Kidney tubule cell (primary cell): ENCODE measurements around the gene MT1B.
"Not testable (repeated sequence)": the region's sequence is repeated elsewhere in the genome, so short reads cannot be mapped to it uniquely, and the experiment has no call there.

ENCODE experiments used
- DNase-seq: peaks from one replicate; pipeline ENCODE4 v3.0.0-alpha.2; 2018; ENCODE audit warnings: low spot score

Gene MT1B

DNA sequence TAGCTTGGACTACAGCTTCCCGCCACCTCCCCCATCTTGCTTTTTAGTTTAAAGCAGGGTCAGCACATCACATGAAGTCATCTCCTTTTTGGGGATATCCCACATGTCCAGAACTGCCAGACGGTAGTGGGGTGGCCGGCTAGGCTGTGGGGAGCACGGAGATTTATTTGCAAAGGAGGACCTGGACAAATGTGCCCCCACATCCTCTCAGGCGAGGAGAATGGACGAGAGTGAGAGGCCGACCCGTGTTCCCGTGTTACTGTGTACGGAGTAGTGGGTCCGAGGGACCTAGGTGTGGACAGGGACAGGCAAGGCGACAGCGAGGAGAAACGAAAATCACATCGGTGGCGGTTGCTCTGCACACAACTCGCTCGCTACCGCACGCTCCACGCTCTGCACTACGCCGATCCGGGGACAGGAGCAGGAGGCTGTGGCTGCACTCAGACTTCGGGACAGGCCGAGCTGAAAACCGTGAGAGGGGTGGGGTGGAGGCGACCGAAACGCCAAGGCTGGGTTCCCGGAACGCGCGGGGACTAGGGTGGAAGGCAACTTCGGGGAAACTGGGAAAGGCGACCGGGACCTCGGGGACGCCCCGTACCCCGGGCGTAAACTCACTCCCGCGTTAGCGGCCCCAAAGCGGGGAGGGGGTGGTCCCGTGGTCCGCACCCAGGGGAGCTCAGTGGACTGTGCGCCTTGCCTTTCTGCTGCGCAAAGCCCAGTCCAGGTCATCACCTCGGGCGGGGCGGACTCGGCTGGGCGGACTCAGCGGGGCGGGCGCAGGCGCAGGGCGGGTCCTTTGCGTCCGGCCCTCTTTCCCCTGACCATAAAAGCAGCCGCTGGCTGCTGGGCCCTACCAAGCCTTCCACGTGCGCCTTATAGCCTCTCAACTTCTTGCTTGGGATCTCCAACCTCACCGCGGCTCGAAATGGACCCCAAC is 13.6 kb upstream of the MT1B start, which contains the start of gene MT1A:
Gene MT1A (plus strand): TSS at position 853 of the 937 bp plus-strand sequence. CDS start 73 bp downstream, at position 926.
- DNase-seq = peak; percentile 46

DNA sequence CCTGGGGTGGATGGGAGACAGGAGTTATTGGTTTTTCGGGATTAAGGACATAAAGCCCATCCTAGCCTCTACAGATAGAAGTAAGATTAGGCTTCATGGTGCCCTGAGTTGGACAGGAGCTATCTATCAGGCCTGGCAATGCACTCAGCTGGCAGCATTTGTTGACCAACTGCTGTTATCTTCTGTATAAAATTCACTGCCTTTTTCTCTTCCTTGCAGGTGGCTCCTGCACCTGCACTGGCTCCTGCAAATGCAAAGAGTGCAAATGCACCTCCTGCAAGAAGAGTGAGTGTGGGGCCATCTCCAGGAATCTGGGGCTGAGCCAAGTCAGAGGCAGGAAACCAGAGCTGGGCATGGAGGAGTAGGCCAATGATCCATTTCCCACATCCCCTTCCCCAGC is 12.6 kb upstream of the MT1B start:
- DNase-seq = no peak

DNA sequence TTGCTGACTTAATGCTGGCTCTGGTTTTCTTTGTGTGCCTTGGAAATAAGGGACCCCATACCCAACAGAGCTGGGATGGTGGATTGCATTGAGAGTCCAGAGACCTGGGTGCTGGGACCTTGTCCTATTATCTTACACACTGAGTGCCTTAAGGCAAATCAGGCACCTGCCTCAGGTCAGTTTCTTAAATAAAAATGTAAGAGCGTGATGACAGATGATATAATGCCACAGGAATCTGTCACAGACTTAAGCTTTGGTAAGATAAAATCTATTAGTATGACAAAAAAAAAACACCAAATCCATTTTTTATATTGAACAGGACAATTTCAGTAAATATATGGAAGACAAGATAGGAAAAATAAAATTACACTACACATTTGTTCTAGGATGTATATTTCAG is 11.6 kb upstream of the MT1B start:
- DNase-seq = no peak

DNA sequence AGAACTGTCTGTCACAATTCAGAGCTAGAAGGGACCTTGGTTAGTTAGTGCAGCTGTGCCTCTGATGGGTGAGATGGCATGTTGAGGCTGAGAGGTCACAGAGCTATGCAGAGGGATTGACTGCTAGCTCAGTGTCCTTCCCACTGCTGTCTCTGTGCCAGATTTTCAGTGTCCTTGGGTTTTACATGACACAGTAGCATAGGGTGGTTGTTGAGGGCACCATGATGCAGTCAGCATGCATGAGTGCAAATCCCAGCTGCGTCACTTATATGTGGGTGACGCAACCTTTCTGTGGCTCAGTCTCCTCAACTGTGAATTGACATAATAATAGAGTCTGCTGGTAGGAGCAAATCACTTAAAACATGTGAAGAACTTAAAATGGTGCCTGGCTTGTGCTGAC is 10.5 kb upstream of the MT1B start:
- DNase-seq = no peak

DNA sequence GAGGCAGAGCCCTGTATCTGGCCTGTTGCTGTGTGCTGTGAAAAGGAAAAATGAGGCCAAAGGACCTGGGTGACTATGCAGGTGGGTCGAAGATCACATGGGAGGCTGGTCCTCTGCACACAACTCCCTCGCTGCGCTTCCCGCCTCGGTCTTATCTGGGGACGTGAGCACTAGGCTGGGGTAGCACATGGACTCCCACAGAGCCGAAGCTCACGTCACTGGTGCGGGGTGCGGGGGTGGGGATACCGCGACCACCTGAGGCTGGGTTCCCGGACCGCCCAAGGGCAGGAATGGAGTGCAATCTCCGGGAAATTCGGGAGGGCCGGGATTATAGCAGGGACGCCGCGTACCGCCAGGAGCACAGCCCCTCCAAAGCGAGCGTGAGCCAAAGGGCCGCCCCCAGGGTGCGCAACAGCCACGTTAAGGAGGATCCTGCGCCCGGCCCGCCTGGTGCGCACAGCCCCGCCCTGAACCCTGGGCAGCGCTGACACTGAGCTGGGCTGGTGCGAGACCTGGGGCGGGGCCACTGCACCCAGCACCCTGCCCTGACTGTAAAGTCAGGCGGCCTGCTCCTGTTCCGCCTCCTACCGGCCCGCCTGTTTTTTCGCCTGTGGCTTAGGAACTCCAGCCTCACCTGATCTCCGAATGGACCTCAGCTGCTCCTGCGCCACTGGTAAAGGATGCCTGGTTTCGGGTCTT is 8.5 kb upstream of the MT1B start:
- peak; percentile 83 for DNase-seq

DNA sequence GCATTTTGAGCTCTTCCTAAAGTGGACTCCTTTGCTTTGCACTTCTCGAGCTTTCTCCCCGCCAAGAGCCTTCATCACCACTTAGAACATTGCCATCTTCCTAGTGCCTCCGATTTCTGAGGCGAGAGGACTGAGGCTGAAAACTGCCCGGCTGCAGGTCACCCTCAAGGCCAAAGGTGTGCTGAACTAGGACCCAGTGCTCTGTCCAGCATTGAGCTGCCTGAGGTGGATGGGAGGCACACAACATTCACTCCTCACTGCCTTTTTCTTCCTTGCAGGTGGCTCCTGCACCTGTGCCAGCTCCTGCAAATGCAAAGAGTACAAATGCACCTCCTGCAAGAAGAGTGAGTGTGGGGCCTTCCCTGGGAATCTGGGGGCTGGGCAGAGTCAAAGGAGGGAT is 7.9 kb upstream of the MT1B start:
- no peak for DNase-seq

DNA sequence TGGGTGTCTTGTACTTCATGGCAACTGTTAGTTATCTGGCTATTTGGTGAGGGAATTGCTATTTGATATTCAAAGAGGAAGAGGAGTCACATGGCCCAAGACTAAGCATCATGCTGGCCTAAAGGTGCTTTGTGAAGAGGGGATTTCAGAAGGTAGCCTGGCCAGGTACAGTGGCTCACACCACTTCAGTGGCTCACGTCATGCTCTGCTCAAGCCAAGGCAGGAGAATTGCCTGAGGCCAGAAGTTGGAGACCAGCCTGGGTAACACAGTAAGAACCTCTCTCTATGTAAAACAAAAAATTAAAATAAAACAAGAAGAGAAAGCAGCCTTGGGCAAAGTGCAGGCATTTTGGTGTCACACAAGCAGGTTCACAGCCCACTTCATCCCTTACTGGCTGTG is 6.4 kb upstream of the MT1B start:
- DNase-seq = no peak

DNA sequence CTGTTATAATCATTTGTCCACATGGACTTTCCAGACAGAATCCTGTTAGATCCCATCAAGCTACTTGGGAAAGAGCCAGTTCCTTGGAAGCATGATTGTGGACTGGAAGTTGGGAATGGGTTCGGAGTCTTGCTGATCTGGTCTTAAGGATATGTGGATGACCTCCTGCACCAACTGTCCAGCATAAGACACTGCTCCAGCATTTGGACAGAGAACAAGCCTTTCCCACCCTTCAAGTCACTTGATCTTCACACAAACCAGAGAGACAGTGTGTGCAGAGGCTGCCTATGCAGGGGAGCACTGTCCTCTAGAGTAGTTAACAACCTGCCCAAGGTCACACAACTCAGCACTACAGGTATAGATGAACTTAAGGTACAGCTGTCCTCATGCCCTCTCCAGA is 5.8 kb upstream of the MT1B start:
- DNase-seq = no peak

DNA sequence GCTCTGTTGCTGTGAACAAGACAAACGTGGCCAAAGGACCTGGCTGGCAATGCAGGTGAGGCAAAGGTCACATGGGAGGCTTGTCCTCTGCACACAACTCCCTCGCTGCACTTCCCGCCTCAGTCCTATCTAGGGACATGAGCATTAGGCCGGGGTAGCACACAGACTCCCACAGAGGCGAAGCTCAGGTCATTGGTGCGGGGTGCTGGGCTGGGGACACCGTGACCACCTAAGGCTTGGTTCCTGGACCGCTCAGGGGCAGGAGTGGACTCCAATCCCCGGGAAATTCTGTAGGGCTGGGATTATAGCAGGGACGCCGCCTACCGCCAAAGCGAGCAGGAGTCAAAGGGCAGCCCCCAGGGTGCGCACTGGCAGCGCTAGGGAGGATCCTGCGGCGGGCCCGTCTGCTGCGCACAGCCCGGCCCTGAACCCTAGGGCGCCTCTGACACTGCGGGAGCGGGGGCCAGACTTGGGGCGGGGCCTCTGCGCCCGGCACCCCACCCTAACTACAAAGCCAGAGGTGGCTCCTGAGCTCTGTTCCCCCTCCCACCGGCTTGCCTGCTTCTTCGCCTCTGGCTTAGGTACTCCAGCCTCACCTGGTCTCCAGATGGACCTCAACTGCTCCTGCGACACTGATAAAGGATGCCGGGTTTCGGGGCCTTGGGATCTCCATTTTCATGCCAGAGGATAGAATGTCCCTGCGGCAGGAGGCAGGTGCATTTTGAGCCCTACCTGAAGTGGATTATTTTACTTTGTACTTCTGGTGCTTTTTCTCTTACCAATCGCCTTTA is 3.9 kb upstream of the MT1B start:
- no peak for DNase-seq

DNA sequence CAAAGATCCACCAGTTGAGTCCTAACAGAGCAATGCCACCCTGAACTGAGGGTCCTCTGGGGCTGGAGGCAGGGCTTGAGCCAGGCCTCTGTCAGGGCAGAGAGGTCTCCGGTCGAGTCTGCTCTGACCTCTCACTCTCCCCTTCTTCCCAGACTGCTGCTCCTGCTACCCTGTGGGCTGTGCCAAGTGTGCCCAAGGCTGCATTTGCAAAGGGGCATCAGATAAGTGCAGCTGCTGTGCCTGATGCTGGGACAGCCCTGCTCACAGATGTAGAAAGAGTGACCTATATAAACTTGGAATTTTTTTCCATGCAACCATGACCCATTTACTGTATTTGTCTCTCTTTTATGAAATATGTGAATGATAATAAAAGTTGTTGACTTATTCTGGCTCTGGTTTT is 2.4 kb upstream of the MT1B start:
- DNase-seq = no peak

DNA sequence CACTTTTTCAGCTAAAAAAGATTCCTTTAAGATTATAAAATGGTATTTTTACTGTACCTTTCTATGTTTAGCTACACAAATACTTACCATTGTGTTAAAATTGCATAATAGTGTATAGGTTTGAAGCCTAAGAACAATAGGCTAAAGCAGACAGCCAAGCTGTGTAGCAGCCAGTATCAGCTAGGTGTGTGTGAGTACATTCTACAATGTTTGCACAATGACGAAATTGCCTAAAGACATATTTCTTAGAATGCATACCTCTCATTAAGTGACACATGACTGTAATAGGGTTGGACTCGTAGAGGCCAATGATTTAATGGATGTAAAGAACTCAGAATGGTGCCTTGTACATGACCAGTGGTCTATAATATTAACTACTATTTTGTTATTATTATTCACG is 1.9 kb upstream of the MT1B start:
- no peak for DNase-seq

DNA sequence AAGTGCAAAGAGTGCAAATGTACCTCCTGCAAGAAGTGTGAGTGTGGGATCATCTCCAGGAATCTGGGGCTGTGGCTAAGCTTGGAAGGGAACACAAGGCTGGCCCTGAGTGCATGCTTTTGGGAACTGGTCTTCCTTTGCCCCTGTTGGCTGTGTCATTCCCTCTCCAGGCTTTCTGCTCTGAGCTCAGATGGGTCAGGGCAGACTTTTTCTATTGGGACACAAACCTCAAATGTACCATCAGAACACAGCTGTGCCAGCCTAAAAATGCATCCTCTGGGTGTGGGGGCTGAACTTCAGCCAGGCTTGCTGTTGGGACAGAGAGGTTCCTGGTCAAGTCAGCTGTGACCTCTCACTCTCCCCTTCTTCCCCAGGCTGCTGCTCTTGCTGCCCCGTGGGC is 914 bp downstream of the MT1B start:
- DNase-seq = no peak

DNA sequence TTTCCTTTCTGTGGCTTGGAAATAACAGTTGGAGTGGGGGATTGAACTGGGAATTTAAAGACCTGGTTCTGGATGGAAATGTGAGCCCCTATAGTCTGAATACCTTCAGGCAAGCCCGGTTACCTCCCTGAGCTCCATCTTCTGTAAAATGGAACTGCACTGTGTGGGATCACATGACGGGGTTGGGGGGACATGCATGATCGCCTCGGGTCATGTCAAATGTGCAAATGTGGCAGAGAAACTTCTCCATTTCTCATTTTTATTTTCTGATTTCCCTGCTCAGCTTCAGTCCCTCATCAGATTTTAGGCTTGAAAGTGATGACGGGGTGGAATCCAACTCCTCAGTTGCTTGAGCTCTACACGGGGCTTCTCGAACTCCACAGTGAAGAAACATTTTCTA is 1.5 kb downstream of the MT1B start:
- no peak for DNase-seq

DNA sequence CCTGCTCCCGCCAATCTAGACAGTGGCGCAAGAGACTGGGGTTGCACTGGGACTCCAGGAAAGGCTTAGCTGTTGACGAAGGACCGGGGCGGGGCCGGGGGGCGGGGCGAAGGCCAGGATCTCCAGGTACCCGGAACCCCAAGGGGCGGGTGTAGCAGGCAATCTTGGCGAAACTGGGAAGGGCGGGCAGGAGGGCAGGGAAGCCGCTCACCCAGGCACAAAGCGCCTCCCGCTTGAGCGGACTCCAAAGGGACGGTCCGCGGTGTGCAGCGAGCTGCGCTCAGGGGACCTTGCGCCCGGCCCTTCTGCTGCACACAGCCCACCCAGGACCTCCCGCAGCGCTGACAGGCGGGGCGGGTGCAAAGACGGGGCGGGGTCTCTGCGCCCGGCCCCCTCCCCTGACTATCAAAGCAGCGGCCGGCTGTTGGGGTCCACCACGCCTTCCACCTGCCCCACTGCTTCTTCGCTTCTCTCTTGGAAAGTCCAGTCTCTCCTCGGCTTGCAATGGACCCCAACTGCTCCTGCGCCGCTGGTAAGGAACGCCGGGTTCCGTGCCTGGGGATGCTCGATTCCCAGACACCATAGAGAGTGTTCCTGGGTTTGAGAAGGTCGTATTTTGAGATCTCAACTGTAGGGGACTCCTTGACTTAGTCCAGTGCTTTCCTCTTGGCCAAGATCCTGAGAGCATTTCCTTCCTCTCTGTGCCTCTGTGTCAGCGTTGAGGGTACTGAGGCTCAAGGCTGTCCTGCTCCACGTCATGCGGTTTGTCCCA is 6.1 kb downstream of the MT1B start, which contains the start of gene MT1F:
Gene MT1F (plus strand): TSS at position 405 of the 772 bp plus-strand sequence. CDS start 100 bp downstream, at position 505.
- DNase-seq = peak; percentile 89

DNA sequence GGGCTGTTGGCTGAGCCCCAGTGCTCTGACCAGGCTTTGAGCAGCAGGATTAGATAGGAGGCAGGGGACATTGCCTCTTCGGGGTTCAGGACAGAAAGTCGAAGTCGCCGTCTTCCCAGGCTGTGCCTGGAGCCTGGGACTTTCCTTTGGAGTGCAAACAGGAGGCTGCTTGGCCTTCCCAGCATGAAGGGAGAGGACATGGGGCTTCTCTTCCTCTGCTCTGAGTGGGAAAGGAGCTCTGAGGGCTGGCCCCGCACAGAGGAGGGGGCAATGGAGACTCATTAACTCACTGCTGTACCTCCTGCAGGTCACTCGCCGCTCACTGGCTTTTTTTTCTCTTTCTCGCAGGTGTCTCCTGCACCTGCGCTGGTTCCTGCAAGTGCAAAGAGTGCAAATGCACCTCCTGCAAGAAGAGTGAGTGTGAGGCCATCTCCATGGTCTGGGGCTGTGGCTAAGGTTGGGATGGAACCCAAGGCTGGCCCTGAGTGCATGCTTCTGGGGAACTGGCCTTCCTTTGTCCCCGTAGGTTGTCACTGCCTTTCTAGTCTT is 6.7 kb downstream of the MT1B start:
- DNase-seq = no peak

DNA sequence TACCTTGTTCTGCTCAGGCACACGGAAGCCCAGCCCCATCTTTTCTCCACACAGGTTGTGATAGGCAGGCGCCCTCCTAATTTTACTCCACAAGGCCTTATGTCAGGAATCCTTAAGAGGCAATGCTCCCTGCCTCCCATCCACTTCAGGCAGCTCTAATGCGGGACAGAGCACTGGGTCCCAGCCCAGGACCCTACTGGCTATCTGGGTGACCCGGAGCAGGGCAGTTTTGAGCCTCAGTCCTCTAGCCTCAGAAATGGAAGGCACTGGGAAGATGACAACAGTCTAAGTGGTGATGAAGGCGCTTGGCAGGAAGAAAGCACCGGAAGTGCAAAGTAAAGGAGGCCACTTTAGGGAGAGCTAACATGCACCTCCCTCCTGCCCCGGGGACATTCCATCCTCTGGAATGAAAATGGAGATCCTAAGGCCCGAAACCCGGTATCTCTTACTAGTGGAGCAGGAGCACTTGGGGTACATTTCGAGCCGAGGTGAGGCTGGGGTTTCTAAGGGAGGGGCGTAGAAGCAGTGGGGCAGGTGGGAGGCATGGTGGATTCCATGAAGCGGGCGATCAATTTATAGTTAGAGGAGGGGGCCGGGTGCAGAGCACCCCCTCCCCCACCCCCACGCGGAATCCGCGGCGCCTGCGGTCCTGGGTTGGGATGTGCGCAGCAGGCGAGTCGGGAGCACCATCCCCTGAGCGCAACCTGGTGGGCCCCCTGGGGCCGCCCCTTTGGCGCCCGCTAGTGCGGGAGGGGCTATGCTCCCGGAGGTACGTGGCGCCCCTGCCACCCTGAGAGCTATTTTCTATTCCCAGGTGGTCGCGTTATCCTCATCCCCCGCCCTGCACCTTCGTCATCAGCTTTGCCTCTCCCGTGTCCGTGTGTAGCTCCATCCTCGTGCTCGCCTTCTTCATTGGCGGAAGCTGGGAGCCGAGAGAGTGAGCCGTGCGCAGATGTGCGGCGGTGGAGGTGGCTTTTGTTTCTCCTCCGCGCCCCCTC is 11.0 kb downstream of the MT1B start:
- no peak for DNase-seq

DNA sequence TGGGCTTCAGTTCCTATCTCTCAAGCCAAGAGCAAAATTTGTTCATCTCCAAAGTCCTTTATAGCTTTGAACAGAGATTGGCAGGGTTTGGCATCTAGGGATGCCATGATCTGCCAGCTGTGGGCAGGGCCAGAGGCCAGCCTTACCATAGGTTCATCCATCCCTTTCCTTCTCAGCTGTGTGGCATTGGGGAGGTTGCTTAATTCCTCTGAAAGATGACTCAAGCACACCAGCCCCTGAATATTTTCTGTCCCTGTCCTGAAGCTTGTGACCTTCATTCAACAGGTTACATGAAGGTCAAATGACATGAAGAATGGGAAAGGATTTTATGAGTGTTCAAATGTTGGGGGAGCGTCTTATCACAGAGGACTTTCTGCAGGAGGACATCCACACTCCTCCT is 12.8 kb downstream of the MT1B start:
- no peak for DNase-seq

DNA sequence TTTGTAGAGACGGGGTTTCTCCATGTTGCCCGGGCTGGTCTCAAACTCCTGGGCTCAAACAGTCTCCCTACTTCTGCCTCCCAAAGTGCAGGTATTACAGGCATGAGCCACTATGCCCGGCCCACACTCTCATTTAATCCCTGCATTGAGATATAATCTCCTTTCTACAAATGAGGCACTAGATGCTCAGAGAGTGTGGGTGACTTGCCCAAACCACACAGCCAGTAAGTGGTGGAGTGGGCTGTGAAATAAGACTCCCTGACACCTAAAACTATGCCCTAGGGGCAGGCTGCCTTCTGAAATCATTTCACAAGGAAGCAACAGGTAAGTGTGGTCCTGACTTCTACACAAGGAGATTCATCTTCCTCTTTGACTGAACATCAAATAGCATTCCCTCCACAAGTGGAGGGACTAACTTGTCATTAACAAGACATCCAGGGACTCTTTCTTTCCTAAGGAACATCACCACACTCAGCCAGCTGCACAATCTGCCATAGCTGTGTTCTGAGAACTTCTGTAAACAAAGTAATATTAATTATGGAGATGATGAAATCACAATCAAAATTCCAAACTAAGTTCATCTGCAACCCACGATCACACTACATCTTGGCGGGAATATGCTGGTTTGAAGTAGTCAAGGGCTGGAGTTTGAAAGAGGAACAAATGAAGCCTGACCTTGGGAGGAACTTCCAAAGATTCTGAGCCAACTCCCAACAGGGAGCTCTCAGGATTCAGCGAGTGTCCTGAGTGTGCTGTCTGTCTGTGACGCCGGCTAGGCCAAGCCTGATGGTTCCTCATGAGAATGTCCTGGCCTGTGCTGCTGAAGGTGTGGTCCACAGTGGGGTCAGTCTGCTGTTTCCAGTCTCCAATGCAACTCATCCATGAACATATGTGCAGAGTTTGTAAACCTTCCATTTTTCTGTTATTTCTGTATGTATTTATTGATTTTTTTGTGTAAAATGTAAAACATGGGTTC is 13.9 kb downstream of the MT1B start:
- not testable (repeated sequence) for DNase-seq
